NCI-H1436 treated with DMSO at 0.1 percent for 48 hours (cell line): ENCODE results near the gene RAB6B.

Experiments
- DNase-seq: peaks from one replicate; lab custom pipeline; 2025; lab: John Stamatoyannopoulos, UW

Gene RAB6B

GRCh38 chr3:133856316-133856715, 39.4 kb downstream of the RAB6B start:
- no peak for DNase-seq

- no peak for DNase-seq
These were observed 39.9 kb downstream of the RAB6B start for GRCh38 chr3:133855772-133856171.

DNA sequence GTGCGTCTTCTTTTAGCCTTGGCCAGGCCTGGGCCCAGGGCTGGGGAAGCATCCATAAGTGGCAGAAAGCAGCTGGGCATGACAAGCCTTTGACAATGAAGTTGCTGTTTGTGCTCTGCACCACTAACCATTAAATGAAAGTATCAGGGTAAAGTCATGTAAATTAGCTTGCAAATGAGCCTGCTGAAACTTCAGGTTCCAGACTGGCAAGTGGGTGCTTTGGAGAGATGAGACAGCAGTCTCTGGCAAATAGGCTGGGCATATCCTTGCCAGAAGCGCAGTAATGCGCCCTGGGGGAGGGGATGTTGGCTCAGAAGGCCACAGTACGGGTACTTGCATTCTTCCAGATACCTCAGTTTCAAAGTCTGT, 40.7 kb downstream of the RAB6B start:
- DNase-seq = no peak

GRCh38 chr3:133854264-133855001, 41.2 kb downstream of the RAB6B start:
- no peak for DNase-seq

DNA sequence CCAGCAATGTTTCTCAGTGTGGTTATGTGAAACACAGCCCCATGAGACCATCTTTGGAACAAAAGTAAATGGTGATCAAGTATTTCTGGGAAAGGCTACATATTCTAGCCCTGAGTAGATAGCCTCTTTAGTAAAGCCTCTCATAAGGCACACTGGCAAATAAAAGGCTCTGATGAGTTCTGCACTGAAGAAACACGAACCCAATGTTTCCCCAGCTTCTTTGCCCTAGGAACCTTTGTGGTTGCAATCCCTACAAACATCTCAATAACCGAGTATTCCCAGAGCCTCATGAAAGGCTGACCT, 41.8 kb downstream of the RAB6B start:
- DNase-seq = no peak

DNA sequence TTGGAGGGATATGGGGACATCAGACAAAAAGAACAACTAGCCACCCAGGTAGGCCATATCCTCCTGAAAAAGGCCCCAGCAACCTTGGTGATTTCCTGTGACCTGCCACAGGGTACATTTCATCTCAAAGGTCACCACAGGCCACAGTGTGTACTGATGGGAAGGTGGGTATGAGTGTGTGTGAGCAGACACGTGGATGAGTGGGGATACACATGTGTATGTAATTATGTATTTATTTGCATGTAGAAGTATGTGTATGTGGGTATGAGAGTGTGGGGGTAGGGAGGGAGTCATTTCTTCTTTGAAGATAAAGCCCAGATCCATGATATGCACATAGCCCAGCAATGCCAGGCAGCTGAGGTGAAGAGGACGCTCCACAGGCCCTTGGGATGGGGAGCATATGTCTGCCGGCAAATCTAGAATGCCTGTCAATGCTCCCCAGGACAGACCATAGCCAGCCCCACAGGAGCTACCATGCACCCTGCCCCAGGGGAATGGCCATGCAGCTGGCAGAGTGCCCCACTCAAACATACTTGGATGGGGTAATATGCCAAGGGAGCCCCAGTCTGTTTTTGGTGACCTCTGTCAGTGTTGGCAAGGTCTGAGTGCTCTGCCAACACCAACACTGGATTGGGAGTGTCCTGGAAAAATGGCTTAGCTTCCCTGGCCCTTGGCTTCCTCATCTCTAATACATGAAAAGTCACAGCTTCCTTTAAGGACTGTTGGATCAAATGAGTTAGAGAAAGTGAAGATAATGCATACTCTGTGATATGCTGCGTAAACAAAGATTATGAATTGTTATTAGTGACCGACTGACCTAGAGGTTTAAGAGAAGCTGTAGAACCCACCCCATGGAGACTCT, 42.4 kb downstream of the RAB6B start:
- no peak for DNase-seq

DNA sequence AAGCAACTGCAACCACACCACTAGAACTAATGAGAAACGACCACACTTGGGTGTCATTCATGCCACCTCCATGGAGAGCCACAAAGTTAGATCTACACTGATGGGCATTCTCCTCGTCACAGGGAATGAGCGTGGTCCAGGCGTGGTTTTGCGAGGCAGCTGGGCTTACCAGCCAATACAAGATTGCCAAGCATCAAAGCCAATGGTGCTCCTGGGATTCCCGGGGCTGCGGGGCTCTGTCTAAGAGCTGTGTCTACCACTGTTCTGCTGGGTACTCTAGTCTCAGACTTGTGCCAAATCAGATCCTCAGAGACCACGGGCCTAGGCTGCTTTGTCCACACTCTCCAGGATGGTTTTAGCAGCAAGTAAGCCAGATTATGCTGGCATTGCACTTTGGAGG, 43.8 kb downstream of the RAB6B start:
- no peak for DNase-seq

DNA sequence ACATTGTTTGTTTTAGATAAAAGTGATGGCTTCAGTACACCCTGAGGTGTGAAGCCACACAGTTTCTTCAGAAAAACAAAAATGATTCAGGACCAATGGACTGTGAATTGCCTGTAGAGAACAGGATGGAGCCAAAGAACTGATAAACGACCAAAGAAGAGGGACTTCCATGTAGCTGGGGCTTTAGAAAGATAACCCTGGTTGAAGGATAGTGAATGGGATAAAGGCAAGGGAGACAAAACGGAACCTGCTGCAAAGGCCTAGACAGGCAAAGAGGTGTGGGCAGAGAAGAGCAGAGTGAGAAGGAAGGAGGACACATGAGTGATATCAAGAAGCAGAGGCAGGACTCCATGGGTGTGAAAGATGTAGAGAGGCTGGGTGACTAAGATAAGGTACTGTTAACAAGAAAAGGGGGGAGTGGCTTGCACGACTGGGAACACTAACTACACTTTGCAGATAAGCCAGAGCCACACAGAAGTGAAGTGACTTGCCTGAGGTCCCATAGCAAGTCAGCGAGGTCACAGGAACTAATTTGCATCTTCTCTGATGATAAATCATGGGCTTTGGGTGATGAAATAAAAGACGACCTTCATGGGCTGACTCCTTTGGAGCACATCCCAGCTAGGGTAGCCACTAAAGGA, 44.3 kb downstream of the RAB6B start:
- no peak for DNase-seq

DNA sequence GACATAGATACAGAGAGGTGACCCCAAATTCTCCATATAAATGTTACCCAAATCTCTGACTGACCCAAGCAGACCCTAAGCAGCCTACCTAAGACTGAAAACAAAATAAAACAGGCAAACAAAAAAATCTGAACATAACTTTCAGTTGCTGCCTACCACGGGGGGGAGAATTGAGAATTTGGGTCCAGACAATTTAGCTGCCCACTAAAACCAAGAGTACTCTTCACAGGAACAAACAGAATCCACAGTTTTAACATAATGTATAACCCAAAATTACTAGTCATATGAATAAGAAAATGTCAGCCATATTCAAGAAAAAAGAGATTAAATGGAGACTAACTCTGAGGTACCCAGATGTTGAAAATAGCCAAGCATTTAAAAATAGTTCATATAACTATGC, 45.6 kb downstream of the RAB6B start:
- no peak for DNase-seq

DNA sequence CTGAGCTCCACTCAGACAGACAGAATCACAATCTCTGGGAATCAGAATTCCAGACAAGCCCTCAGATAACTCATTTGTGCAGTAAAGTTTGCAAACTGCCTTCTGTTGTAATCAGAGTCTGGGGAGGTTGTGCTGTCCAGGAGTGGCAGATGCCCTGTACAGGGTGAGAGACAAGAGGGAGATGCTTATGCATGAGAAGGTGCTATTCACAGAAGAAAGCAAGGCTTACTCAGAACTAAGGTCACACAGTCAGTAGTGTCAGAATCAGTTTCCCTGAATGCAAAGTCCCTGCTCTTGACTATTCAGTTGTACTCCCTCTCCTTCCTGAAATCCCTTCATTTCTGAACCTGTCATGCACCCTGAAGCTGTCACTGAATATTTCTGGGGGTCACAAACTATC, 46.3 kb downstream of the RAB6B start:
- DNase-seq = no peak

DNA sequence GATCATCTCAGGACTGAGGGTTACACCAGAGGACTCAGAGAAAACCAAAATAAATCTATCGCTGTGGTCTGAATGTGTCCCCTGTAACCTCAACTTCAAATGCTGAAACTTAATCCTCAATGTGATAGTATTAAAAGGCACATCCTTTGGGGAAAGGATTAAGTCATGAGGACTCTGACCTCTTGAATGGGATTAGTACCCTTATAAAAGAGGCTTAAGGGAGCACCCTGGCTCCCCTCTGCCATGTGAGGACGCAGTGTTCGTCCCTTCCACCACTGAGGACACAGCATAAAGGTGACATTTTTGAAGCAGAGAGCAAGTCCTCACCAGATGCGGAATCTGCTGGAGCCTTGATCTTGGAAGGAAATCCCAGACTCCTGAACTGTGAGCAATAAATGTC, 50.6 kb downstream of the RAB6B start:
- DNase-seq = no peak

- no peak for DNase-seq
These were observed 52.0 kb downstream of the RAB6B start for GRCh38 chr3:133843634-133844033.

GRCh38 chr3:133842158-133842557, 53.5 kb downstream of the RAB6B start:
- no peak for DNase-seq

DNA sequence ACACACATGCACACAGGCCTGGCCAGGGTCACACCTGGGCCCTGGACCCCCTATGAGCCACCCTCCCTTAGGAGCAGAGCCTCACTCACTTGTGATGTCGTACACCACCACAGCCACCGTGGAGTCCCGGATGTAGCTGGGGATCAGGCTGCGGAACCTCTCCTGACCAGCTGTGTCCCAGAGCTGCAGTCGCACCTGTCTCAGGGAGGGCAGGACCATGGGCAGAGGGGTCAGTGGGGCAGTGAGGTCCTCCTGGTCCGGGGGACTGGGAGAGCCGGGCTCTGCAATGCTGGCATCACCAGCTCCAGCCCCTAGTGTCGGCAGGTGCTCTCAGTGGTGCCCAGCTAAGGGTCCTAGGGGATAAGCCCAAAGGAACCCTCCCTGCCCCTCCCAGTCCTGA, 54.5 kb downstream of the RAB6B start:
- no peak for DNase-seq

GRCh38 chr3:133840767-133841166, 54.9 kb downstream of the RAB6B start:
- DNase-seq = no peak

DNA sequence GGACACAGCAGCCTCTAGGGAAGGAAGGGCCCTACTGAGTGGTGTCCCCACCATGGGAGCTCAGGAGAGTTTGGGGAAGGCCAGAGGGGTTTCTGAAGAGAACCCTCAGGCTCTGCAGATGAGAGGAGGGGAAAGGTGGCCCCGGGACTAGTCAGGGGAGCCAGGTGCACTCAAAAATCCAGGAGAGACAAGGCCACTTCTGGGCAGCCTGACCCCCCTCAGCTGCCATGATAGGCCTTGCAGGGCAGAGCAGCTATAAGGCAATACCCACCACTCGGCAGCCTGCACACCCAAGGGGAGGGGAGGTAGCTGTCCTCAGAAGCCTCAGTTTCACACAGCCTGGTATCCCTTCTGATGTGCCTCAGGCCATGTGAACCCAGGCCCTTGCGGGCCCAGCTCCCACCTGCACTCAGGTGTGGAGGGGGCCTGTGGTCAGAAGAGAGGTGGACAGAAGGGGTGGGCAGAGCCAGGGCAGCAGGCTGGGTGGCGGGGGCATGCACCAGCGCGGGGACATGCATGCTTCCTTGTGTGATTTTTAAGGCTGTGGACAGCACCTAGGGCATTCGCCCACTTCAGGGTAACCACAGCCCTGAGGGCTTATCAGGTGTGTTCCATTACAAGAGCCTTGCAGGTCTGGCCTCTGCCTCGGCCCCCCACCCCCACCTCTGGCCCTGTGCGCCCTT, 55.5 kb downstream of the RAB6B start:
- no peak for DNase-seq

DNA sequence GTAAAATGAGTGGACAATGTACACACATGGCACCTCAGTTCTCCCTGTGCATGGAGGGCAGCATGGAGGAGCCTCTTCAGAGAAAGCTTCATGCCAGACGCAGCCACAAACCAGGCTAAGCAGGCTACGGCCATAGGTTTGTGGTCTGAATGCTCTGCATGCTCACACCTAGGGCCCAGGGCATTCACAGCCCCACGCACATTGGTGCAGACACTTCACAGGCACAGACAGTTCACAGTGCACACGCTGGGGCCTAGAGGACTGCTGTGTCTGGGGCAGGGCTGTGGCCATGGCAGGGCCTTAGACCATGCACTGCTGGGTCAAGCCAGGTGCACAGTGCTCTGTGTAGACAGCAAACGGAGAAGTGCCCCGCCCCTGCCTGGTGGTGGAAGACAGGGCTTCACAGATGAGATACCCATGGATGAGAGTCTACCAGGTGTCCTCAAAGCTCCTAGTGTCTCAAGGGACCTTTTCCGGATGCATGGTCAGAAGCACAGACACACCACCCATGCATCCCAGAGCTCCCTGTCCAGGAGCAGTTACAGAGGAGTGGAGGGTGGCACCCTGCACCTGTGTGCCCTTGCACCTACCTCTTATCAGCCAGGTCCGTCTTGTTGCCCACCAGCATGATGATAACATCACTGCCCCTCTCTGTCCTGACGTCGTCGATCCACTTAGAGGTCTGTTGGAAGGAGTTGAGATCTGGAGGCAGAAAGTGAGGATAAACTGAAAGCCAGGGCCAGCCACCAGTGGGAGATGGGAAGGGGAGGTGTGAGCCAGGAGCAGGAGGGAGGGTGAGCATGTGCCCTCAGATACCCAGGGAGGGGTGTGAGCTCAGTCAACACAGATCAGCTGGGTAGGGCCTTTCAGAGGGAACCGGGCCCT, 56.5 kb downstream of the RAB6B start:
- no peak for DNase-seq

DNA sequence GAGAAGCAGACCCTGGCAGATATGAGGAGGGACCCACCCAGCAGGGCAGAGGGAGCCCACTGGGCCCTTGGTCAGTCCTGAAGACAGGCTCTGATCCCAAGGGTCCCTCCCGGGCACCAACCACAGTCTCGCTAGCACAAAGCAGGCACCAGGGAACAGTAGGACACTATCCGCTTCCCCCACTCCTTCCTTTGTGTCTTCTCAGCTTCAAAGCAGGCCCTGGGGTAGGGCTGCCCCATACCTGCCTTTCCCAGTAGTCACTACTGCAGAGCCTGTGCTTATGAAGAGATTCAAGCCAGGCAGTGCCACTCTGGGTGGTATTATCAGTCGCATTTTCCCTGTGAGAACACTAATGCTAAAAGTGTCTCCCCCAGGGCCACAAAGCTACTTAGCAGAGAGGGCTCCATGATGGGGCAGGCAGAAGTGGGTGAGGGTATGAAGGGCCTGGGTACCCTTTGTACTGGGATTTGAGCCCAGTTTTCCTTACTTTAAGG, 57.3 kb downstream of the RAB6B start:
- DNase-seq = no peak

DNA sequence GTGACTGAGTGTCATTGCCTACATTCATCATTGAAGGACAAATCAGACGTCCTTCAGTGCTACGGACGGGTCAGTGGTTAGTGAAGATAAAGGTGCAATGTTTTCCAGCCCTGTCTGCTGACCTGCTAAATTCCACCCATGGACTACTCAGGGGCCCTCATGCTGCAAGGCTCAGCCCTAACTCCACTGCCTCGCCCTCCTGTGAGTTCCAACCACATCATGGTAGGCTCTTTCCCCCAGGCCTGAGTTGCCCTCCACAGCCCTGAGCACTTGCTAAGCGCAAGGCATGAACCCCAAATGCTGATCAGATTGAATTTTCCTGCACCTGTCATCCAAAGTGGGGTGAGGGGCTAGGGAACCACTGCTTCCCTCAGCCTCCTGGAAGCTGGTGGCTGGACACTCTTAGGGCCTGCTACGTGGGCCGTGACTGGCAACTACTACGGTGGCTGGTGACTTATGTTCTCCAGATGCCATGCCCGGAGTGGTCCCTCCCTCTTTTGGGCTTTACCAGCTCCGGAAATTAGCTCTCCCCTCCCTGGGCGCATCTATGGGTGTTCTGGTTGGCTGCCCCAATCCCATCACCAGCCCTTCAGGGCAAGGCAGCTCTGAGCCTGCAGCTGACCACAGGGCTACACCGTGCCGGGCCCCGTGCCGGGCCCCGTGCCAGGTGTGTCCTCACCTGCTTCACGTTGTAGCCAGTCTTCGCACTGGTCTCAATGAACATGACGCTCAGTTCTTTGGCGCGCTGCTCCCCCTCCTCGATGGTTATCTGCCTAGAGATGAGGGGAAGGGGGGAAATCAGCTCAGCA, 58.0 kb downstream of the RAB6B start:
- DNase-seq = no peak

- no peak for DNase-seq
These were observed 59.1 kb downstream of the RAB6B start for GRCh38 chr3:133836497-133837158.
